Panc1 (cell line): Measurements from ENCODE around the gene MAGI2.

Experiments
- POLR2AphosphoS5 ChIP-seq: IDR thresholded peaks from 2 replicates; pipeline ENCODE4 v1.6.1; 2012; ENCODE audit warnings: mild to moderate bottlenecking, low read depth, low read length, moderate library complexity
- TF ChIP-seq, protein P1 (sequence below): fragments of 450-650 bp; IDR thresholded peaks from 2 replicates; pipeline ENCODE4 v1.5.1; 2017; ENCODE audit warnings: mild to moderate bottlenecking

GRCh38 chr7:78234634-78235033 lies 1218.8 kb downstream of the MAGI2 start:
- TF ChIP-seq, protein P1, sequence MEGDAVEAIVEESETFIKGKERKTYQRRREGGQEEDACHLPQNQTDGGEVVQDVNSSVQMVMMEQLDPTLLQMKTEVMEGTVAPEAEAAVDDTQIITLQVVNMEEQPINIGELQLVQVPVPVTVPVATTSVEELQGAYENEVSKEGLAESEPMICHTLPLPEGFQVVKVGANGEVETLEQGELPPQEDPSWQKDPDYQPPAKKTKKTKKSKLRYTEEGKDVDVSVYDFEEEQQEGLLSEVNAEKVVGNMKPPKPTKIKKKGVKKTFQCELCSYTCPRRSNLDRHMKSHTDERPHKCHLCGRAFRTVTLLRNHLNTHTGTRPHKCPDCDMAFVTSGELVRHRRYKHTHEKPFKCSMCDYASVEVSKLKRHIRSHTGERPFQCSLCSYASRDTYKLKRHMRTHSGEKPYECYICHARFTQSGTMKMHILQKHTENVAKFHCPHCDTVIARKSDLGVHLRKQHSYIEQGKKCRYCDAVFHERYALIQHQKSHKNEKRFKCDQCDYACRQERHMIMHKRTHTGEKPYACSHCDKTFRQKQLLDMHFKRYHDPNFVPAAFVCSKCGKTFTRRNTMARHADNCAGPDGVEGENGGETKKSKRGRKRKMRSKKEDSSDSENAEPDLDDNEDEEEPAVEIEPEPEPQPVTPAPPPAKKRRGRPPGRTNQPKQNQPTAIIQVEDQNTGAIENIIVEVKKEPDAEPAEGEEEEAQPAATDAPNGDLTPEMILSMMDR: no peak
- no peak for TF ChIP-seq POLR2AphosphoS5
